Measurements from ENCODE around the gene ASXL1. TPM values are rescaled to one million over a fixed set of nuclear protein-coding genes. Genes with fewer than 3 reads are reported as not detected.

ASXL1 gene
- polyA plus RNA-seq, 1 of the 3 experiments (the other 2 are of a cell fraction) = 36.6 TPM

- TF ChIP-seq JUND (IDR thresholded peaks at IDR 0.05) (no peak), ELF1 (IDR thresholded peaks at IDR 0.05) (no peak), USF2 (IDR thresholded peaks at IDR 0.05; ENCODE audit: borderline replicate concordance, low read depth, low read length) (no peak)
These were observed 93.7 kb downstream of the ASXL1 start (continued) for GRCh38 chr20:32451682-32452461.

- H3K9me3 ChIP-seq = no peaks in the 10 kb centered on the region
- no peaks in the 10 kb centered on the region for H3K27me3 ChIP-seq (ENCODE audit: insufficient read depth)
- WGBS (ENCODE audit: low lambda C conversion rate) = 95% methylated on average over 11 of the region's 24 CpGs
- H3K9ac ChIP-seq = no peak overlapping the region
- peaks cover 5 to 62% of the 10 kb centered on the region in 2 experiments for H3K36me3 ChIP-seq (replicated peaks in 1 of 2; ENCODE audit: control insufficient read depth in 1 of 2, insufficient read depth in 2 of 2, low read length in 1 of 2)
- H3K27ac ChIP-seq (ENCODE audit: low read depth in 2 of 2, low read length in 1 of 2) = peak overlapping the region in 1 of 2 experiments; percentile 98; a peak in 2 of 4 replicates
- H3K79me2 ChIP-seq (ENCODE audit: insufficient read depth) = peaks cover 29% of the 10 kb centered on the region; the same call in 1 of the 2 replicates
- peaks cover 5 to 94% of the 10 kb centered on the region in 2 experiments; a peak in 3 of 4 replicates for H3K4me1 ChIP-seq (ENCODE audit: control insufficient read depth in 1 of 2, insufficient read depth in 2 of 2, low read depth in 1 of 2, low read length in 1 of 2)
- no peak overlapping the region for H3K4me2 ChIP-seq
- no peak overlapping the region for H3K4me3 ChIP-seq (ENCODE audit: low read depth in 2 of 2, low read length in 1 of 2)
- POLR2A ChIA-PET = interaction anchor here (0.6 kb wide), 1 partner anchor 325 kb away, joined by 4 read pairs; no protein-coding TSS in a partner anchor
- no peaks in the 10 kb centered on the region for H3K9me2 ChIP-seq
- DNase-seq = no peak
- TF ChIP-seq RXRA (IDR thresholded peaks at IDR 0.05; ENCODE audit: borderline replicate concordance, low read depth) (no peak), ZBTB33 (IDR thresholded peaks at IDR 0.05; ENCODE audit: borderline replicate concordance, low read depth) (no peak), PBX3 (IDR thresholded peaks at IDR 0.05) (no peak), RAD21 (IDR thresholded peaks at IDR 0.05; ENCODE audit: low read length) (no peak), TCF12 (IDR thresholded peaks at IDR 0.05) (no peak)
- H3F3A ChIP-seq (replicated peaks; ENCODE audit: insufficient read depth) = peaks cover 2% of the 10 kb centered on the region
- peaks cover 25% of the 10 kb centered on the region for H4K20me1 ChIP-seq (ENCODE audit: insufficient read depth)
- CTCF ChIA-PET = interaction anchor here (0.5 to 1.9 kb wide), 2 partner anchors 70 to 104 kb away, joined by 3 to 8 read pairs; no protein-coding TSS in a partner anchor
- H2AFZ ChIP-seq (ENCODE audit: low read depth) = no peak overlapping the region
These were observed 94.8 kb downstream of the ASXL1 start for GRCh38 chr20:32452776-32453466.
